Measurements from ENCODE around the gene GNB2.

The GNB2 gene

GRCh38 chr7:100673302-100673941 lies at the start of gene GNB2:
TSS of gene GNB2 (plus strand) at chr7:100673740. CDS start at chr7:100676266, 2,526 bp downstream.
- peak; percentile 99 for DNase-seq (ENCODE audit: low read depth, low spot score)

GRCh38 chr7:100623951-100624824 lies 49.4 kb upstream of the GNB2 start:
- DNase-seq (ENCODE audit: low read depth, low spot score): no peak

GRCh38 chr7:100626055-100626454 lies 47.5 kb upstream of the GNB2 start:
- no peak for DNase-seq (ENCODE audit: low read depth, low spot score)

- DNase-seq (ENCODE audit: low read depth, low spot score): no peak
These were observed 46.9 kb upstream of the GNB2 start for GRCh38 chr7:100626530-100627237.

- no peak for DNase-seq (ENCODE audit: low read depth, low spot score)
These were observed 46.3 kb upstream of the GNB2 start for GRCh38 chr7:100627238-100627549.

GRCh38 chr7:100629117-100629716 lies 44.3 kb upstream of the GNB2 start:
- DNase-seq (ENCODE audit: low read depth, low spot score): no peak

- DNase-seq (ENCODE audit: low read depth, low spot score): no peak
These were observed 43.5 kb upstream of the GNB2 start for GRCh38 chr7:100630066-100630465.

- DNase-seq (ENCODE audit: low read depth, low spot score): no peak
These were observed 40.4 kb upstream of the GNB2 start for GRCh38 chr7:100632951-100633717.

- DNase-seq (ENCODE audit: low read depth, low spot score): no peak
These were observed 33.5 kb upstream of the GNB2 start for GRCh38 chr7:100639995-100640516.

GRCh38 chr7:100640517-100641440 lies 32.8 kb upstream of the GNB2 start:
- DNase-seq (ENCODE audit: low read depth, low spot score): no peak

- no peak for DNase-seq (ENCODE audit: low read depth, low spot score)
These were observed 32.1 kb upstream of the GNB2 start, which contains the start of gene TFR2 for GRCh38 chr7:100641463-100641859. TSS of gene TFR2 (minus strand) at chr7:100641552. CDS start at chr7:100641509, 43 bp downstream.

GRCh38 chr7:100641860-100642533 lies 31.5 kb upstream of the GNB2 start:
- DNase-seq (ENCODE audit: low read depth, low spot score): no peak

GRCh38 chr7:100642534-100642907 lies 31.0 kb upstream of the GNB2 start:
- no peak for DNase-seq (ENCODE audit: low read depth, low spot score)

- DNase-seq (ENCODE audit: low read depth, low spot score): no peak
These were observed 23.5 kb upstream of the GNB2 start for GRCh38 chr7:100649826-100650565.

GRCh38 chr7:100654908-100655831 lies 18.4 kb upstream of the GNB2 start:
- DNase-seq (ENCODE audit: low read depth, low spot score): no peak

- no peak for DNase-seq (ENCODE audit: low read depth, low spot score)
These were observed 17.4 kb upstream of the GNB2 start, which contains the start of gene ACTL6B for GRCh38 chr7:100655908-100656674. TSS of gene ACTL6B (minus strand) at chr7:100656448. CDS start at chr7:100656354, 94 bp downstream.

Data from brain pericyte (primary cell).